ENCODE data around the gene CROCC2. TPM values are rescaled to one million over a fixed set of nuclear protein-coding genes. Genes with fewer than 3 reads are reported as not detected.

Gene CROCC2
- total and polyA plus RNA-seq, 2 of the 13 experiments (the other 11 are each of a cell fraction or from before 2014, with no cell fraction given), result not detected

DNA sequence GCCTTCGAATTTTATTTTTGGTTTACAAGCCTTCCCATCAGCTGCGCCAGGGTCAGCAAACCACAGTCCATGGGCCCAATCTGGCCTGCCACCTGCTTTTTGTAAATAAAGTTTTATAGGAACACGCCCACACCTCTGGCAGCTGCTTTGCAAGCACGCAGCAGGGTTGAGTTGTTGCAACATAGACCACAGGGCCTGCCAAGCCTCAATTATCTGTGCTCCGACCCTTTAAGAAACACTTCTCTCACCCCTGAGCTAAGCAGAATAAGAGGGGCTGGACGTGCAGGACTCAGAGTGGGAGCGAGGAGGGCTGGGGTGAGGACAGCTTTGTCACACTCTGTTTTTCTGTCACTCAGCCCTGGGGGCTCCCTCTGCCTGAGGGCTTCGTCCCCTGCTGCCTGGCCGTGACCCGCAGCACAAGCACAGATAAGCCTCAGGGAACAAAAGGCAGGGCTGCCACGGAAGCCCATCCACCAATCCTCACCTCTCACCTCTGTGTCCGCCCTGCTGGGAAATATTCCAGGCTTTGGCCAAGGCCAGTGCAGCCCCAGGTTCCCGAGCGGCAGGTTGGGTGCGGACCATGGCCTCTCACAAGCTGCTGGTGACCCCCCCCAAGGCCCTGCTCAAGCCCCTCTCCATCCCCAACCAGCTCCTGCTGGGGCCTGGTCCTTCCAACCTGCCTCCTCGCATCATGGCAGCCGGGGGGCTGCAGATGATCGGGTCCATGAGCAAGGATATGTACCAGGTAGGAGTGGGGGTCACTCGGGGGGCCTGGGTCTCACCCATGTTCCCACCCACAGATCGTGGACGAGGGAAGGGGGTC lies 37.6 kb upstream of the CROCC2 start, which contains the start of gene AGXT (continued):
- TF ChIP-seq, protein P1, sequence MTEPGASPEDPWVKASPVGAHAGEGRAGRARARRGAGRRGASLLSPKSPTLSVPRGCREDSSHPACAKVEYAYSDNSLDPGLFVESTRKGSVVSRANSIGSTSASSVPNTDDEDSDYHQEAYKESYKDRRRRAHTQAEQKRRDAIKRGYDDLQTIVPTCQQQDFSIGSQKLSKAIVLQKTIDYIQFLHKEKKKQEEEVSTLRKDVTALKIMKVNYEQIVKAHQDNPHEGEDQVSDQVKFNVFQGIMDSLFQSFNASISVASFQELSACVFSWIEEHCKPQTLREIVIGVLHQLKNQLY (CRISPR knock-in tag; IDR thresholded peaks at IDR 0.05), result no peak
- TF ChIP-seq, protein P2, sequence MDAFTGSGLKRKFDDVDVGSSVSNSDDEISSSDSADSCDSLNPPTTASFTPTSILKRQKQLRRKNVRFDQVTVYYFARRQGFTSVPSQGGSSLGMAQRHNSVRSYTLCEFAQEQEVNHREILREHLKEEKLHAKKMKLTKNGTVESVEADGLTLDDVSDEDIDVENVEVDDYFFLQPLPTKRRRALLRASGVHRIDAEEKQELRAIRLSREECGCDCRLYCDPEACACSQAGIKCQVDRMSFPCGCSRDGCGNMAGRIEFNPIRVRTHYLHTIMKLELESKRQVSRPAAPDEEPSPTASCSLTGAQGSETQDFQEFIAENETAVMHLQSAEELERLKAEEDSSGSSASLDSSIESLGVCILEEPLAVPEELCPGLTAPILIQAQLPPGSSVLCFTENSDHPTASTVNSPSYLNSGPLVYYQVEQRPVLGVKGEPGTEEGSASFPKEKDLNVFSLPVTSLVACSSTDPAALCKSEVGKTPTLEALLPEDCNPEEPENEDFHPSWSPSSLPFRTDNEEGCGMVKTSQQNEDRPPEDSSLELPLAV (CRISPR knock-in tag; conservative IDR thresholded peaks at IDR 0.05; ENCODE audit: low read depth), result no peak
- TF ChIP-seq ZFP62 (CRISPR knock-in tag; IDR thresholded peaks at IDR 0.05) (no peak), ZNF264 (CRISPR knock-in tag; IDR thresholded peaks at IDR 0.05) (peak; percentile 85; the same call in 1 of the 2 replicates), ZSCAN20 (CRISPR knock-in tag; IDR thresholded peaks at IDR 0.05; ENCODE audit: borderline replicate concordance) (peak; percentile 79), KMT2B (CRISPR knock-in tag; IDR thresholded peaks at IDR 0.05) (peak; percentile 42; the same call in 1 of the 2 replicates), ZNF382 (CRISPR knock-in tag; IDR thresholded peaks at IDR 0.05; ENCODE audit: borderline replicate concordance) (no peak), FOXP1 (IDR thresholded peaks at IDR 0.05) (no peak), FOXP1 (CRISPR knock-in tag; IDR thresholded peaks at IDR 0.05) (peak; percentile 37; the same call in 1 of the 2 replicates), RBAK (CRISPR knock-in tag; IDR thresholded peaks at IDR 0.05) (no peak), ZNF615 (CRISPR knock-in tag; IDR thresholded peaks at IDR 0.05; ENCODE audit: borderline replicate concordance) (peak; percentile 46; the same call in 1 of the 2 replicates), SMARCC2 (IDR thresholded peaks at IDR 0.05) (no peak), ZBTB7B (CRISPR knock-in tag; IDR thresholded peaks at IDR 0.05) (peak; percentile 96), ZKSCAN1 (IDR thresholded peaks at IDR 0.05; ENCODE audit: low read length) (no peak)
- TF ChIP-seq, protein P3, sequence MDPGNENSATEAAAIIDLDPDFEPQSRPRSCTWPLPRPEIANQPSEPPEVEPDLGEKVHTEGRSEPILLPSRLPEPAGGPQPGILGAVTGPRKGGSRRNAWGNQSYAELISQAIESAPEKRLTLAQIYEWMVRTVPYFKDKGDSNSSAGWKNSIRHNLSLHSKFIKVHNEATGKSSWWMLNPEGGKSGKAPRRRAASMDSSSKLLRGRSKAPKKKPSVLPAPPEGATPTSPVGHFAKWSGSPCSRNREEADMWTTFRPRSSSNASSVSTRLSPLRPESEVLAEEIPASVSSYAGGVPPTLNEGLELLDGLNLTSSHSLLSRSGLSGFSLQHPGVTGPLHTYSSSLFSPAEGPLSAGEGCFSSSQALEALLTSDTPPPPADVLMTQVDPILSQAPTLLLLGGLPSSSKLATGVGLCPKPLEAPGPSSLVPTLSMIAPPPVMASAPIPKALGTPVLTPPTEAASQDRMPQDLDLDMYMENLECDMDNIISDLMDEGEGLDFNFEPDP (CRISPR knock-in tag; conservative IDR thresholded peaks at IDR 0.05), result no peak
- TF ChIP-seq, protein P4, sequence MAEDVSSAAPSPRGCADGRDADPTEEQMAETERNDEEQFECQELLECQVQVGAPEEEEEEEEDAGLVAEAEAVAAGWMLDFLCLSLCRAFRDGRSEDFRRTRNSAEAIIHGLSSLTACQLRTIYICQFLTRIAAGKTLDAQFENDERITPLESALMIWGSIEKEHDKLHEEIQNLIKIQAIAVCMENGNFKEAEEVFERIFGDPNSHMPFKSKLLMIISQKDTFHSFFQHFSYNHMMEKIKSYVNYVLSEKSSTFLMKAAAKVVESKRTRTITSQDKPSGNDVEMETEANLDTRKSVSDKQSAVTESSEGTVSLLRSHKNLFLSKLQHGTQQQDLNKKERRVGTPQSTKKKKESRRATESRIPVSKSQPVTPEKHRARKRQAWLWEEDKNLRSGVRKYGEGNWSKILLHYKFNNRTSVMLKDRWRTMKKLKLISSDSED (CRISPR knock-in tag; IDR thresholded peaks at IDR 0.05), result no peak
- TF ChIP-seq, protein P5, sequence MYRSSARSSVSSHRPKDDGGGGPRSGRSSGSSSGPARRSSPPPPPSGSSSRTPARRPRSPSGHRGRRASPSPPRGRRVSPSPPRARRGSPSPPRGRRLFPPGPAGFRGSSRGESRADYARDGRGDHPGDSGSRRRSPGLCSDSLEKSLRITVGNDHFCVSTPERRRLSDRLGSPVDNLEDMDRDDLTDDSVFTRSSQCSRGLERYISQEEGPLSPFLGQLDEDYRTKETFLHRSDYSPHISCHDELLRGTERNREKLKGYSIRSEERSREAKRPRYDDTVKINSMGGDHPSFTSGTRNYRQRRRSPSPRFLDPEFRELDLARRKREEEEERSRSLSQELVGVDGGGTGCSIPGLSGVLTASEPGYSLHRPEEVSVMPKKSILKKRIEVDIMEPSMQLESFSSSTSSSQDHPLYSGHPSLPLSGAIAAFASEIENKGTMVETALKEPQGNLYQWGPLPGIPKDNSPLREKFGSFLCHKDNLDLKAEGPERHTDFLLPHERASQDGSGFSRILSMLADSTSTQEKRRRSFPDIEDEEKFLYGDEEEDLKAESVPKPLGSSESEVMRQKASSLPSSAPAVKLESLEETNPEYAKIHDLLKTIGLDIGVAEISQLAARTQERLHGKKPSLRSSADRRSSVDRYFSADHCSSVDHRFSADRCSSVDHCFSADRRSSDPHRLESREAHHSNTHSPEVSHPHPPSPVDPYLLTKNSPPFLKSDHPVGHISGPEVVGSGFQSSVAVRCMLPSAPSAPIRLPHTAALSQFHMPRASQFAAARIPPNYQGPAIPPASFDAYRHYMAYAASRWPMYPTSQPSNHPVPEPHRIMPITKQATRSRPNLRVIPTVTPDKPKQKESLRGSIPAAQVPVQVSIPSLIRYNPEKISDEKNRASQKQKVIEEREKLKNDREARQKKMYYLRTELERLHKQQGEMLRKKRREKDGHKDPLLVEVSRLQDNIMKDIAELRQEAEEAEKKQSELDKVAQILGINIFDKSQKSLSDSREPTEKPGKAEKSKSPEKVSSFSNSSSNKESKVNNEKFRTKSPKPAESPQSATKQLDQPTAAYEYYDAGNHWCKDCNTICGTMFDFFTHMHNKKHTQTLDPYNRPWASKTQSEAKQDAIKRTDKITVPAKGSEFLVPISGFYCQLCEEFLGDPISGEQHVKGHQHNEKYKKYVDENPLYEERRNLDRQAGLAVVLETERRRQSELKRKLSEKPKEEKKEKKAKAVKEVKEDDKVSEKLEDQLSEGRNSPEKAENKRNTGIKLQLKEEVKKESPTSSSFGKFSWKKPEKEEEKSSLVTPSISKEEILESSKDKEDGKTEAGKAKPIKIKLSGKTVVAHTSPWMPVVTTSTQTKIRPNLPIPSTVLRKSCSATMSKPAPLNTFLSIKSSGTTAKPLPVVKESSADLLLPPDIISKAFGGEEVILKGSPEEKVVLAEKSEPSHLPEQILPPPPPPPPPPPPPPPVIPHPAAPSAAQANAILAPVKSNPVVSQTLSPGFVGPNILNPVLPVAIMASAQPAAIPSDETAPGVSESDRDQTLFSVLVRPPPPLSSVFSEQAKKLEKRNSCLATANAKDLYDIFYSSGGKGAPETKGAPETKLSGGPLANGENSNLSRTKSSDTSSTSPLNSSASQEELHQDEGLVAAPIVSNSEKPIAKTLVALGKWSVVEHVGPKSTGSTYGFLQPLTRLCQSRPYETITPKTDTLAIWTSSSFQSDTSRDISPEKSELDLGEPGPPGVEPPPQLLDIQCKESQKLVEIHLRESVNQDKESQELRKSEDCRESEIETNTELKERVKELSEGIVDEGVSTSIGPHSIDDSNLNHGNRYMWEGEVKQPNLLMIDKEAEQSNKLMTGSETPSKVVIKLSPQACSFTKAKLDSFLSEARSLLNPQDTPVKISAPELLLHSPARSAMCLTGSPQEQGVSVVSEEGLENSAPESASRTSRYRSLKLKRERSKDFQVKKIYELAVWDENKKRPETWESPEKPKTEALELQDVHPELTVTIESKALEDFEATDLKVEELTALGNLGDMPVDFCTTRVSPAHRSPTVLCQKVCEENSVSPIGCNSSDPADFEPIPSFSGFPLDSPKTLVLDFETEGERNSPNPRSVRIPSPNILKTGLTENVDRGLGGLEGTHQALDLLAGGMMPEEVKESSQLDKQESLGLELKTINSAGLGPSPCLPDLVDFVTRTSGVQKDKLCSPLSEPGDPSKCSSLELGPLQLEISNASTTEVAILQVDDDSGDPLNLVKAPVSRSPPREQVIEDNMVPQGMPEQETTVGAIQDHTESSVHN (CRISPR knock-in tag; IDR thresholded peaks at IDR 0.05), result no peak; the same call in none of the 2 replicates

All from HepG2 (cell line).